GM15510 (cell line): ENCODE measurements around the gene MAGI2.

ENCODE experiments used
- POLR2A ChIP-seq: IDR thresholded peaks from 3 replicates; pipeline ENCODE4 v1.6.1; 2011; ENCODE audit warnings: borderline replicate concordance; ENCODE audit not compliant: insufficient read length; ENCODE audit errors: extremely low read depth

Gene MAGI2

GRCh38 chr7:79407351-79407750 lies 46.1 kb downstream of the MAGI2 start:
- TF ChIP-seq POLR2A: no peak

GRCh38 chr7:79406371-79406770 lies 47.1 kb downstream of the MAGI2 start:
- no peak for TF ChIP-seq POLR2A

- TF ChIP-seq POLR2A: no peak
Measured at GRCh38 chr7:79405368-79405767, 48.1 kb downstream of the MAGI2 start.

GRCh38 chr7:79403879-79404278 lies 49.6 kb downstream of the MAGI2 start:
- no peak for TF ChIP-seq POLR2A

- no peak for TF ChIP-seq POLR2A
Measured at GRCh38 chr7:79403451-79403850, 50.0 kb downstream of the MAGI2 start.

- TF ChIP-seq POLR2A: no peak
Measured at GRCh38 chr7:79401254-79401653, 52.2 kb downstream of the MAGI2 start.

GRCh38 chr7:79400222-79400621 lies 53.2 kb downstream of the MAGI2 start:
- TF ChIP-seq POLR2A: no peak

- TF ChIP-seq POLR2A: no peak
Measured at GRCh38 chr7:79398138-79398749, 55.2 kb downstream of the MAGI2 start.

GRCh38 chr7:79386688-79387422 lies 66.6 kb downstream of the MAGI2 start:
- no peak for TF ChIP-seq POLR2A

- no peak for TF ChIP-seq POLR2A
Measured at GRCh38 chr7:79381921-79382320, 71.5 kb downstream of the MAGI2 start.

GRCh38 chr7:79377097-79377496 lies 76.4 kb downstream of the MAGI2 start:
- no peak for TF ChIP-seq POLR2A

- TF ChIP-seq POLR2A: no peak
Measured at GRCh38 chr7:79376299-79377025, 77.0 kb downstream of the MAGI2 start.

GRCh38 chr7:79361214-79361613 lies 92.3 kb downstream of the MAGI2 start:
- no peak for TF ChIP-seq POLR2A

- no peak for TF ChIP-seq POLR2A
Measured at GRCh38 chr7:79359827-79360226, 93.6 kb downstream of the MAGI2 start.

- TF ChIP-seq POLR2A: no peak
Measured at GRCh38 chr7:79357101-79357500, 96.4 kb downstream of the MAGI2 start.
